NOMO-1 (cell line): ENCODE data around the gene STX1B.
"Not testable (repeated sequence)": the region's sequence is repeated elsewhere in the genome, so short reads cannot be mapped to it uniquely, and the experiment has no call there.

Source experiments
- DNase-seq, 2 experiments: peaks; one replicate each; lab custom pipeline; 2025; ENCODE audit not compliant: unreplicated experiment in 2 of 2; lab: John Stamatoyannopoulos, UW

STX1B gene

GRCh38 chr16:31016018-31016417 lies 5.6 kb upstream of the STX1B start:
- DNase-seq = no peak

DNA sequence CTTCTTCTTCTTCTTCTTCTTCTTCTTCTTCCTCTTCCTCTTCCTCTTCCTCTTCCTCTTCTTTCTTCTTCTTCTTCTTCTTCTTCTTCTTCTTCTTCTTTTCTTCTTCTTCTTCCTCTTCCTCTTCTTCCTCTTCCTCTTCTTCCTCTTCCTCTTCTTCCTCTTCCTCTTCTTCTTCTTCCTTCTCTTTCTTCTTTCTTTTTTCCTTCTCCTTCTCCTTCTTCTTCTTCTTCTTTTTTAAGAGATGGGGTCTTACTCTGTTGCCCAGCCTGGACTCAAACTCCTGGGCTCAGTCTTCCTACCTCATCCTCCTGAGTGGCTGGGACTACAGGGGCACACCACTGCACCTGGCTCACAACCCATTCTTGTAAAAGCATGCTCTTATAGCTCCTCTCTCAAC lies 2.9 kb upstream of the STX1B start:
- DNase-seq = not testable (repeated sequence)

- DNase-seq = not testable (repeated sequence)
Measured at GRCh38 chr16:31011815-31012214, 1.4 kb upstream of the STX1B start.

DNA sequence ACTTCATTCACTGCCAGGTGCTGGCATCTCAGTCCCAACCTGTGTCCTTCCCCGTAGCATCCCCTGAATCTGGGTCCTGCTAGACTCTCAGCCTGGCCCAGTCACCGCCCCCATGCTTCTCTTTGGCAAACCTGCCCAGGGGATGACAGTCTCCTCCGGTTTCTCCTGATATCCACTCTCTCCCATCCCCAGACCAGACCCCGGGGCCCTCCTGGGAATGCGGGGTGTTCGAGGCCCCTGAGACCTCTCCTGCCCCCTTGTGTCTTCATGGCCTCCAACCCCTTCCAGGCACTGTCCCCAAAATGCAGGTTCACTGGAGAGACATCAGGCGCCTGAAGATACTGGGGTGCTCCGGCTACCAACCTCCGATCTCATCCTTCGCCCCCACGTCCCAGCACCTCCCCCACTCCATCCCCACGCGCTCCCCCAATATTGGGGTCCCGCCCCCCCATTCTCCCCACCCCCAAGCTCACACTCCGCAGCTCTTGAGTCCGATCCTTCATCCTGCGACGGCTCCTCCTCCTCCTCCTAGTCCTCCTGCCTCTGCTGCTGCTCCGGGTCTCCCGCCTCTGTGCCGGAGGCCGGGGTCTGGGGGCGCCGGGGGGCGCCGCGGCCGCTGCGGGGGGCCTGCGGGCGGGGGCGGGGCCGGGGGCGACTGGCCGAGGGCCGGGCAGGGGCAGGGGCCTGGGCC lies 399 bp downstream of the STX1B start:
- DNase-seq = no peak

- DNase-seq = no peak
Measured at GRCh38 chr16:31009120-31009519, 1.3 kb downstream of the STX1B start.

GRCh38 chr16:31008551-31008950 lies 1.9 kb downstream of the STX1B start:
- DNase-seq = no peak

DNA sequence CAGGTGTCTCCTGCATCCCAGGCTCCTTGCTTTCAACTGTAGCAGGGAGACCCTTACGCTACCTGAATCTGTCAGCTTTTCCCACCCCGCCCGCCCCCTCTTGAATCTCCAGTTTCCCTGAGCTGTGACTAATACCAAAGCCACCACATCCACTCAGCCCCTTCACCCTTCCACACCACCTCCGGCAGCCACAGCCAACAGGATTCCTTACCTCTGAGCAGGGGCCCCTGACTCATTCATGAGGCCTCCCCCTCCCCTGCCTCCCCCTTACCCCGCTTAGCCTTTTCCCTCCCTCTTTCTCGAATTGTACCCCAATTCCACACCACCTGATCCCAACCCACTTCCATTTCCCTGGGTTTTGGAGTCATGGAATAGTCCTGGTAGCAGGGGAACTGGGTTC lies 2.3 kb downstream of the STX1B start:
- no peak for DNase-seq

GRCh38 chr16:31007684-31008083 lies 2.8 kb downstream of the STX1B start:
- DNase-seq = no peak

GRCh38 chr16:31006589-31006988 lies 3.8 kb downstream of the STX1B start:
- no peak for DNase-seq

GRCh38 chr16:31006086-31006385 lies 4.4 kb downstream of the STX1B start:
- DNase-seq = no peak

GRCh38 chr16:31005350-31006085 lies 4.9 kb downstream of the STX1B start:
- DNase-seq = no peak

- no peak for DNase-seq
Measured at GRCh38 chr16:31004658-31005057, 5.8 kb downstream of the STX1B start.

DNA sequence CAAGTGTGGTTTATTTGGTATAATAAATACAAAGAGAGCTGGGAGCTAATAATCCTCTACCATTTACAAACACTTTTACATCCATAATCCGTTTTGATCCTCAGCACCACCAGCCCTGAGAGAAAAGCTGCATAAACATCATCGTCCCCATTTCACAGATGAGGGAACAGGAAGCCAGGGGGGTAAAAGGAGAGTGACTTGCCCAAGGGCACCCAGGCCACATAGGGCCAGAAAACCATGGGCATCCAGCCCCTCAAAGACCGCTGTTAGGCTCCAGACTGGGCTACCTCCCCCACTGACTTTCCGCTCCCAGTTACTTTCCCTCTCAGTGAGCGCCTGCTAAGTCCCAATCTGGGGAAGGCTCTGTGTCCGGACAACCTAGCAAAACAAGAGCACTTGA lies 6.7 kb downstream of the STX1B start:
- DNase-seq = no peak

DNA sequence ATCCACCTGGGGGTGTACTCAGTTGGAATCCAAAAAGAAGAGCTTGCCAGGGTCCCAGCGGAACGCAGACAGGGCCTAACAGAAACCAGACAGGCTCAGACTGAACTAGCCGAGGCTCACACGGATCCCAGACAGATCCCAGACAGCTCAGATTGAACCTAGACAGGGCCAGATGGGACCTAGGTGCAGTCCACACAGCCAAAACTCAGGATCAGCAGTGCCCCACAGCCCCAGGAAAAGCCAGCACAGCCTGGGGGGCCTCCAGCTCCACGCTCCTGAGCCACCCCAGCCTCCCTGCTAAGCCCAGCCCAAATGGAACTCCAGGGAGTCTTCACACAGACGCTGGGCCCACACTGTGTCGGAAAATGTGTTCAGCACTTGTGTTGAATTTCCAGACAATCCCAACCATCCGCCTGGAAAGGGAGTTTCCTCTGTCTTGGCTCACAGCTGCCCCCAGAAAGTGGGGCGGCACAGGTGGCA lies 7.5 kb downstream of the STX1B start:
- no peak for DNase-seq

GRCh38 chr16:31002250-31002700 lies 8.2 kb downstream of the STX1B start:
- no peak for DNase-seq

GRCh38 chr16:31001507-31002249 lies 8.8 kb downstream of the STX1B start:
- no peak for DNase-seq

- peak in 1 of 2 experiments; percentile 5 for DNase-seq
Measured at GRCh38 chr16:31000671-31001382, 9.6 kb downstream of the STX1B start.

DNA sequence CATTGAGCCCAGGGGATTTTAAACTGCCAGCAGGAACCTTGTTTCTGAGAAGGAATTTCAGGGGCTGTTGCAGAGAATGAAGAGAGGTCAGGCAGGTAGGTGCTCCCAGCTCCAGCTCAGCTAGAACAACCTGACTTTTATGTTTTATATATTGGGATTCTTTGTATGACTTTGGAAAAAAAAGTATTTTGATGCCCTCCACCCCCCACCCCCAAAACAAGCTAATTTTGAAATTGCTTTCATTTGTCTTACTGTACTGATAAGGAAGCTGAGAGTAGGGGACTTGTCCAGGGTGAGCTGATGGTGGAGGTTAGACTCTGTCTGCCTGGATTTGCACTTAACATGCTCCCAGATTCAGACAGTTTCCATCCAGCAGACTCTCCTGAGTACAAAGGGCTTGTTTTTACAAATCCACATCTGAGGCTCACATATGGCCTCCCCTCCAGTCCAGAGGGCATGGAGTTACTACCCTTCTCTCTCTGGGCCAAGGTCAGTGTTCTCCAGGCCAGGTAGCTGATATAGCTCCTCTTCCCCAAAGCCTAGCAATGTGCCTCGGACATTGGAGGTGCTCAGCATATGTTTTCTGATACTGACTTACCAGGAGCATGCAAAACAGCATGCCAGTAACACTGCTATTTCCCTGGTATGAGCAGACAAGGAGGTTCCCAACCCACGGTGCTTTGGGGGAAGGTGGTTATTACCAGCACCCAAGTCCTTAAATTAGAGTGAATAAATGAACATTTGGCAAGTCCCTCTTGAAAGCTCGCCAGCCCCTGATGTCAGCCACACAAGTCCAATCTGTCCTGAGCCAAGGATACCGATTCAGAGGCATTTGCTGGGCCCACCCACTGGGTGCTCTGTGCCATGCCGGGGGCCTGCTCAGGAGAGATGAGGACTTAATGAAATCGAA lies 11.3 kb downstream of the STX1B start:
- no peak for DNase-seq

DNA sequence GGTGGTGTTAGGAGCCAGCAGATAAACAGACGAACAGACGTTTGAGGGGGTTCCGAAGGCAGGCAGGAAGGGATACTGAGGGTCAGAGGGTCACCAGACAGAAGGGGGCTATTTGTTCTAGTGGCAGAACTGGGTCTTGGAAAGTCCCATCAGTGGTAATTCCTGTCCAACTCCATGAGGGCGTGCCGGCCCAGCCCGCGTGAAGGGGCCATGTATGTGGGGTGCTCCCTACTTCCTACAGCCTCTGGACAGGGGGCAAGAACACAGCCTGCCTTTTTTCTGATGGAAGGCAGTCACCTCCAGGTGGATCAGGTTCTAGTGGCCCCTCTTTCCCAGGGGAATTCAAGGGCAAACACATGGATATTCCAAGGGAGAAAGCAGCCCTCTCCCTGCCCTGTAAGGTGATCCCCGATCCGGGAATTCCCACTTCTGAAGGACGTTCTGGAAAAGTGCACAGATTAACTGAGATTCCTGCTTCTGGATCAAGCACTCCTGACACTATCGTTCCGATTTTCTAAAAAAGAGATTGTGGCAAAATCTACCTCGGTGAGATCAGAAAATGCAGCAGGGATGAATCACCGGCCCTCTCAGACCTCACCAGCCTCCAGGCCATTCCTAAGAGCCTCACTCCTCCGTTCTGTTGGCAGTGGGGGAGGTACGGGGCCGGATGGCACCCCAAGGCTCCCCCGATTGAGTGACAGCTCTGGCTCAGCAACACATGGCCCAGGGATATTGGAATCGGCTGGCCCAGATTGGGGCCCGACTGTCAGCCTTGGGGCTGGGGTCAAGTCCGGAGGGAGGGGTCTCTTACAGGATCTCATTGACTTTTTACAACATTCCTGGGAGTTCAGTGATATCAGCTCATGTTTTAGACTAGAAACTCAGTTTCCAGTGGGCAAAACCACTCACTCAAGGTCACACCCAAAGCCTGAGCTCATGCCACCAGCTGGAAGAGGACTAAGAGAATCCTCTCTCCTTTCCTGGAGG lies 12.4 kb downstream of the STX1B start:
- DNase-seq = no peak
